Measurements from ENCODE around the gene ARHGAP6. TPM values are rescaled to one million over a fixed set of nuclear protein-coding genes. Genes with fewer than 3 reads are reported as not detected.
"Not testable (repeated sequence)": the region's sequence is repeated elsewhere in the genome, so short reads cannot be mapped to it uniquely, and the experiment has no call there.

Gene ARHGAP6
- total RNA-seq, 1 experiment from 2014 or later: not detected

DNA sequence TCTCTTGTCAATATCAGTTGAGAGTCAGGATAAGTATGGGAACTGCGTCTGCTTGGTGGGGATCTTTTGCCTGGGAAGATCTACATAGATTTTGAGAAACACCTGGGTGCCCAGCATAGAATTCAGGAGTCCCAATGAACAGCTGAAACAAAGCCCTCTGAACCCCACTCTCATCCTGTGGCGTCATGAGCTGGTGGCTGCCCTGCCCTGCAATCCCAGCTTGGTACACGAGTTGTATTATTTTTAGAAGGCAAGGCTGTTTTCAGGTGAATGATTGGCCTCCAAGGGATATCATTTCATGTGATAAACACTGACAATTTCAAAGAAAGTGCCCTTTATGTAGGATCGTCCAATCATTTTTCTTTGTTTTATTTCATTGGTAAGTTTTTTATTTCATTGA, 493.8 kb downstream of the ARHGAP6 start:
- in situ Hi-C loops (cut with HindIII; ENCODE audit: low sequenced_read_pairs): no loop called here
- no peak for DNase-seq (ENCODE audit: low spot score)

DNA sequence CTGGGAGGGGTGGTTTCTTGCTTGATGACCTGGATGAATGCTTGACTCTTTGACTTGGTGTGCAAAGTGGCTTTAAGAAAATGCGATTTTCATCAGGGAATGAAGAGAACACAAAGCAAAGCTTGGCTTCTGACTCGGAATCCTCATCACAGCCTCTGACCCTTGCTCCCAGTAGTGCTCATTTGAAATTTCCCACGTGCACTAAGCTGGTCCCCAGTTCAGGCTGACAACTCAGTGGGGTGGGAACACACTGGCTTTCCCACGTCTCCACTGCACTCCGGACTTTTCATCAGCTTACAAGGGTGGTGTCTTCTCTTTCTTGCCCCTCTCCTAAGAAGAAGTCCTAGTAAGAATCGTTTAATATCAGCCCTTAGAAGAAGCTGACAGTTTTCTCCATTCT, 501.3 kb downstream of the ARHGAP6 start:
- in situ Hi-C loops (cut with HindIII; ENCODE audit: low sequenced_read_pairs): no loop called here
- DNase-seq (ENCODE audit: low spot score): no peak

DNA sequence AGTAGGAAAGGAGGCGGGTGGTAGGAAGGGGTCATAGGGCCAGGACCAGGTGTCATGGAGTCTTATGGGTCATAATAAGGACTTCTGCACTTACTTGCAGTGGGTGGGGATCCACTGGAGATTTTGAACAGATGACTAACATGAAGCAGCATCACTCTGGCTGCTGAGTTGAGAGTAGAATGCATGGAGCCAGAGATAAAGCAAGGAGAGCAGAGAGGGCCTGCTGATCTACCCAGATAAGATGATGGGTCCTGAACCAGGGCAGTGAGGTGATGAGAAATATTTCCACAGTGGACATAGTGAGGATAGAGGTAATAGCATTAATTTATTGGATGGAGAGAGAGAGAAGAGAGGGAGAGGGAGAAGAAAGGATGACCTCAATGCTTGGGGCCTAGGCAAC, 506.6 kb downstream of the ARHGAP6 start:
- in situ Hi-C loops (cut with HindIII; ENCODE audit: low sequenced_read_pairs): no loop called here
- DNase-seq (ENCODE audit: low spot score): no peak

DNA sequence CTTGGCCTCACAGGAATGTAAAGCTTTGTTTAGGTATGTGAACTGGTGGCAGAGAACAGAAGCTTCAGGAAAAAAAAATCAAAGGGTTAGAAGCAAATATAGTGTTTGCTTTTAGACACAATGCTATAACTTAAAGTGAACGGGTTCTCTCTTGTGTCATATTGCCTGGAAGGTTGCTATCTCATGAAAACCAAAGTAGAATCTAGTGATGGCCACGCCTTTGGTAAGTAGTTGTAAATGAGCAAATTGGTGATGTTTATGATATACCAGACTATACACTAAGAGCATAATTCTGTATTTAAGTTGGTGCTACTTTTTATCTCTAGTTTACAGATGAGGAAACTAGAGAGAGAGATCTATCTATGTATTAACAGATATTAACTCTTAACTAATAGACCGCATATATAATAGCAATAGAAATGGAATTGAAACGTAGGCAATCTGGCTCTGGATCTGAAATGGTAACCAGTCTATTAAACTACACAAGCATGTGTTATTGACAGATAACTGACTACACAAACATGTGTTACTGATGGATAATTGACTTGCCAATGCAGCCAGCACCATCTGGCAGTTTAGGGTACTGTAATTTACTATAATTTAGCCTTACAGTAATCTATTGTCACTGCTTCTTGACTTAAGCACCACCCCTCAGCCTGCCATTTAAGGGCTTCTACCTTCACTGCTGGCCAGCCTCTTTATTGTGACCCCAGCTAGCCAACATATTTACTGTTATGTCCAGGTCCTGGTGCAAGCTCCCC, 513.7 kb downstream of the ARHGAP6 start:
- in situ Hi-C loops (cut with HindIII; ENCODE audit: low sequenced_read_pairs): no loop called here
- DNase-seq (ENCODE audit: low spot score): no peak

DNA sequence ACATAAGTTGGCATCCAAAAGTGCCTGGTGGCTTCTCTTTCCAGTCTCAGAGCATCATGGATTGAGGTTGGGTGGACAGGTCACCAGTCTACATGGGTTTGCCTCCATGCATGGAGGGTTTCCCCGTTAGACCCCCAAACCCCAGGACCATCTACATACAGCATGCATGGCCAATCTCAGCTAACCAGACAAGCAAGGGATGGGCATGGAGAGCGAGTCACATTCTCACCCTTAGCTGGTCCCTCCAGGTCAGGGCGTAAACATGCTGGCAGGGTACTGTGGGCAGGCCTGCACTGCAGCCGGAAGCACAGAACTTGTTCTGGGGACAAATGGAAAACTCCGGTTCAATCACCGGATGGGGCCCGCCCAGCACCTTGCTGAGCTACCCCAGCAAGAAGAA, 517.3 kb downstream of the ARHGAP6 start:
- in situ Hi-C loops (cut with HindIII; ENCODE audit: low sequenced_read_pairs): no loop called here
- no peak for DNase-seq (ENCODE audit: low spot score)

DNA sequence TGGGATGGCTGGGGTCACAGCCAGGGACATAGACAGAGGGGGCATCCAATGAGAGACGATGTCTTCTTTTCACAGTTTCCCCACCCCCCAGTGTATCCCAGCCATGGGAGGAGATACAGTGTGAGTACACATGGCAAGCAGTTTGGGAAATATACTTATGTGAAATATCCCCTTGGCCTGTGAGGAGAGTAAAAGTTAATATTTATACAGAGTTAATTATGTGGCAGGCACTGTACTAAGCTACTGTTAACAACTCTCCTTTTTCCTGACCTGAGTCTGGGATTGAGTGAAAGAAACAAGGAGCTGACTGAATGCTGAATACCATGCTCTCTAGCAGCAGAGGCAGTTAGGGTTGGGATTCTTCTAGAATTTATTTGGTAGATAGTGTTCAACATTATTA, 519.3 kb downstream of the ARHGAP6 start:
- in situ Hi-C loops (cut with HindIII; ENCODE audit: low sequenced_read_pairs): no loop called here
- DNase-seq (ENCODE audit: low spot score): no peak

DNA sequence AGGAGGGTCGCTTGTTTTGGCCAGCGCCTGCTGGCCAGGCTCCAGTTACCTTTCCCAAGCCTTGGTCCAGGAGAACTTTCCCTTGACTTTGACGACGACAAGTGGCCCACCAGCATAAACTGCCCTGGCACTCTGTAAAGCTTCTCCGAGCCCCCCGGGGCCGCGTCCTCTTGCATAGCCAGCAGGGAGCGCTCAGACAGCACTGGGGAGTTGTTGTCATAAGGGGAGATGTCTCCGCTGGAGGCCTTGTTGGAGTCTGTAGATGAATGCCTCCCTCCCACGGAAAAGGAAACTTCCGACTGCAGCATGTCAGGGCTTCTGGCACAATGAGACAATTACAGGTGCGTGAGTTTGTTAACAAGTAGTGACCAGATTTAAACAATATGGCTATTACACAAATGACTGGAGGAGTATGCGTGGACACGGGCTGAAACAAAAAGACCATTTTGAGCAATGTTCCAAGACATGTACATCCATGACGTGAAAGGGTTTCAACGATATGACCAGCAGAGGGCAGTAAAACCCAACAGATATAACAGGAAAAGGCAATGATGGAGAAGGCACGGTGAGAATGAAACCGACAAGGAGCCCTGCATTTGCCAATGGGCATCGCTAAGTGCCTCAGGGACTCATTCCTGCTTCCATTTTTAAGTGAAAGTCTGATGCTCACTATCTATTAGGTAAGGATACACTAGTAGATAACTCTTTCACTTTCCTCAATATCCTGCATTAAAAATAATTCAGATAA, 521.6 kb downstream of the ARHGAP6 start:
- in situ Hi-C loops (cut with HindIII; ENCODE audit: low sequenced_read_pairs): no loop called here
- peak; percentile 76 for DNase-seq (ENCODE audit: low spot score)

DNA sequence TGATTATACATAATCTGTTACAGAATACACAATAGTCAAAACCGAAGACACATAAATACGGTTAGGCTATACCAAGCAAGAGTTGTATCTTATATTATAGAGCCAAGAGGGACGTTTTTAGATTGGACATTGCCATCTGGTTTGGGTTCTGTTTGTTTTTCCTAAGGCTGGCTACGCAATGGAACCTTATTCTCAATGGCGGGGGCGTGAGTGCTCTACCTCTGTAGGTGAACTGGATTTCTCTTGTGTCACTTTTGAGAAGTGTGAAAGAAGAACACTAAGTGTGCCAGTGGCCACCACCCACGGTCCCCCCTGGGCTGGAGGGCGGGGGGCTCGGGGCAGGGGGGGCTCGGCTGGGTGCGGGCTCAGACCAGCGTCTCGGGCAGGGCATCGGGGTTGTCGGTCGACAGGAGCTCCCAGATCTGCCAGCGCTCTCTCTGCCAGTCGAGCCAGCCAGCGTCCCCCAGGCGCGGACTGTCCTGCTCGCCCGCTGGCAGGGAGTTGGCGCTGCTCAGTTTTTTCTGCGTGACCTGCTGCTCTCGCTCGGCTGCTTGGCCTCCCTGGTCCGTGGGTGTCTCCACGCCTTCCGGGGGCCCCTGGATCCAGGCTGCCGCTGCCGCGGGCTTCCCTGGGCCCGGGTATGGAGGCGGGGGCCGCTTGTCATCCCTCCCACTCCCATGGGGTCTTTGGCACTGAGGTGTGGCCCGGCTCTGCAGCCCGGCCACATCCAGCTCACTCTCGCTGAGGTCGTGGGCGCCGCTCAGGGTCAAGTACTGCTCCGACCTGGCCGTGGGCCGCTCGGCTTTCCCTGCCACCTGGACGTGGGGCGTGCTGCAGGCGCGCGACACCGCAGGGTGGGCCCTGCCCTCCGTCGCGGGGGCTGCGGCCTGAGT, 527.0 kb downstream of the ARHGAP6 start:
- DNase-seq (ENCODE audit: low spot score): peak; percentile 13
- in situ Hi-C loops (cut with HindIII; ENCODE audit: low sequenced_read_pairs): no loop called here

DNA sequence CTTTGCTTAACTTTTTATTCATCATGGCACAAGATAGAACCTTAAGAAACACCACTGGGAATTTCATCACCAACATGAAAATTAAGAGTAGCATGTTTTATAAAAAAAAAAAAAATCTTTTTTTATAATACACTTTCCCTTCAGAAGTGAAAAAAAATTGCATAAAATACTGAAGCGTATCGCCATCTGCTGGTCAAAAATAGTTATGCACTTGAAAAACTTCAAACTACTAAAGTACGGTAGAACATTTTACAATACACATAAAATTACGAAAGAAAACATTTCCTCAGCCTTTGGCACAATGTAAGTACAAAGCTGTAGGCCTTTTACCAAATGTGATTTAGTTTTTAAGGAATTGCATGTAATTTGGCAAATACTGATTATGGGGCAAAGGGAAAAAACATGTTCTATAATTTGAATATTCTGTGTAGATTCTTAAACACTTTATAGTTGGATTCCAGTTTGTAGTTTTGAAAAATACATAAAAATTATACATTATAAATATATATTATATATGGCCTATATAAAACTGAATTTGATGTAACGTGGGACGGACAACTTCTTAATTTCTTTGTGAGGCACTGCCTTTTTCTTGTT, 528.1 kb downstream of the ARHGAP6 start:
- peak; percentile 27 for DNase-seq (ENCODE audit: low spot score)

DNA sequence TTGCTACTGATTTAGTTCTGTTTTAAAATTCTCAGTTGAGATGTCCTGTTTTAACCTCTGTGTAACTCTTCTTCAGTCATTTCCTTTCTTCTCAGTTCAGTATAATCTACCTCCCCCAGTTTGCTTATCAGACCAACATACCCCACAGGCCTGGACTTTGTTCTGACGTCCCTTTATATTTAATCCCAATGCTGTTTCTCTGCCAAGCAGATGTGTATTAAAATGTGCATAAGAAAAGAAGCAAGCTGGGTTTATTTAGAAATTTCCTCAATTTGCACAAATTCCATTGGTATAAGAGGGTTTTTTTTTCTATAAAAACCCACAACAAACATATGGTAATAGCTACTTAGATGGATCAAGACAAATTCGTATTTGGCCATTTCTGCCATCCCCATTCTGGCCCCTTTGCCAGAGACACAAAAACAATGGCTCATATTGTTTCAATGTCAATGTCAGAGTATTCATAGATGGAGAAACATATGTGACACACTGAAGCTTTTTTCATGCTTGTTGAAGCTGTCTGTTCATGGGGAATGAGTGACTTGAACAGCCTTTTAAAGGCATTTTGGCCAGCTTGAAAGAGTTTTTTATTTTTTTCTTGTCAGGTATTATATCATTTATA, 530.0 kb downstream of the ARHGAP6 start:
- DNase-seq (ENCODE audit: low spot score): no peak
- in situ Hi-C loops (cut with HindIII; ENCODE audit: low sequenced_read_pairs): no loop called here

More for the DNA sequence above, 528.1 kb downstream of the ARHGAP6 start:
- in situ Hi-C loops (cut with HindIII; ENCODE audit: low sequenced_read_pairs): no loop called here

DNA sequence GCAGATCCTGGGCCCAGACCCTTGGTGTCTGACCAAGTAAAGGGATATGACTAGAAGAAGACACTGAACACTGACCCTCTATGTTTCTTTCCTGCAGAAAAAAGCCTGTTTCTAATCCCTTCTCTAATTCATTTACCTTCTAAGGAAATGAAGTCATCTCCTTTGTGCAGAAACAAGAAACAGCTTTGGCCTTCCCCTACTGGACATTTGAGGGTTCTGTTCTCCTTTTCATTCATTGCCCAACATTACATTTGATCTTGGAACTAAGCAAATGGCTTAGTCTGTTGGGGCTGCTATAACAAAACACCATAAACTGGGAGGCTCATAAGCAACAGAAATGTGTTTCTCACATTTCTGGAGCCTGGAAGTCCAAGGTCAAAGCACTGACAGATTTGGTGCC, 534.6 kb downstream of the ARHGAP6 start:
- in situ Hi-C loops (cut with HindIII; ENCODE audit: low sequenced_read_pairs): no loop called here
- DNase-seq (ENCODE audit: low spot score): no peak

DNA sequence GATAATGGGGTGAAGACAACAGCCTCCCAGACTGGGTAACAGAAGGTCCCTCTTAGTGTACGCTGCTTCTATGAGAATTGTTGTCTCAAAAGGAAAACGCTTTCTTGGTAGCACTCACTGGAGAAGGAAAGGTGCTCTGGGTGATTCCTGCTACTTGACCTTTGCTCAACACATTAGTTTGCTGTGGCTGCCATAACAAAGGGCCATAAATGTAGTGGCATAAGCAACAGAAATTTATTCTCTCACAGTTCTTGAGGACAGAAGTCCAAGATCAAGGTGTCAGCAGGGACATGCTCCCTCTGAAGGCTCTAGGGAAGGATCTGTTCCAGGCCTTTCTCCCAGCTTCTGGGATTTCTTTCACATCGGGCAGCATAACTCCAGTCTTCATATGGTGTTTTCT, 535.6 kb downstream of the ARHGAP6 start:
- in situ Hi-C loops (cut with HindIII; ENCODE audit: low sequenced_read_pairs): no loop called here
- no peak for DNase-seq (ENCODE audit: low spot score)

DNA sequence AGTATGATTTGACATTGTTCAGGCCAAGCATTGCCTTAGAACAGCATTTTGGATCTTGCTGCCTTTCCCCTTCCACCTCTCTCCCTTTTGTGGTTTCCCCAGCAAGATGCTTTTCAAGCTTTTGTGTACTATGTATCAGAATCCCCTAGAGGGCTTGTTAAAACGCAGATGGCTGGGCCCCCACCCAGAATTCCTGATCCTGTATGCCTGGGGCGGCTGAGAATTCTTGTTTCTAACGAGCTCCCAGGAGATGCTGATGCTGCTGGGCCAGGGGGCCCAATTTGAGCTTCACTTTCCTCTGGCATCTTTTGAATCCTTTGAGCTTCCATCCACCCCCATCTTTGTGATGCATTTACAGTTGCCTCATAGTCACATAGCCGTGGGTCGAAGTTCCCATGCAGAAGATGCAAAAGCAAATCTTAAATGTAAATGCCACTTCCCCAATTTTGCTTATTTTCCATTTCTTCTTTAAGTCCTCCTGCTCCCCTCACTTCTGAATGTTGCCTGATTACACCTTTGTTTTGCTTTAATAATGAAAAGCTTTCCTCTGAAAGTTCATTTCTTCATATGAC, 536.1 kb downstream of the ARHGAP6 start:
- in situ Hi-C loops (cut with HindIII; ENCODE audit: low sequenced_read_pairs): no loop called here
- DNase-seq (ENCODE audit: low spot score): no peak

DNA sequence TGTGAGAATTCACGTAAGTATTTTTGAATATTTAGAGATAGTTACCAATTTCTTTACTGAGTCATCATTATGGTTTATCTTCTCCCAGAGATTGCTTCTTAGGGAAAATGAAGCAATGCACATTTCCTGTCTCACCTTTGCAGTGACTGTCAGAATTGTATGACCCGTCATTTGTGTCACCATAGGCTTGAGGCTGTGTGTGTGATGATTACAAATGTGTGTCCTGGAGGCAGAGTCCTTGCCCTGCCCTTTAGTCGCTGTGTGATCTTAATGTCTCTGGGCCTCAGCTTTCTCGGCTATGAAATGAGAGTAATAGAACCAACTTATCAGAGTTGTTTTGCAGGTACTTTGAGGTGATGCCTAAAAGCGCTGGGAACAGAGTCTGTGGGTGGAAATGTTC, 540.7 kb downstream of the ARHGAP6 start:
- in situ Hi-C loops (cut with HindIII; ENCODE audit: low sequenced_read_pairs): no loop called here
- no peak for DNase-seq (ENCODE audit: low spot score)

DNA sequence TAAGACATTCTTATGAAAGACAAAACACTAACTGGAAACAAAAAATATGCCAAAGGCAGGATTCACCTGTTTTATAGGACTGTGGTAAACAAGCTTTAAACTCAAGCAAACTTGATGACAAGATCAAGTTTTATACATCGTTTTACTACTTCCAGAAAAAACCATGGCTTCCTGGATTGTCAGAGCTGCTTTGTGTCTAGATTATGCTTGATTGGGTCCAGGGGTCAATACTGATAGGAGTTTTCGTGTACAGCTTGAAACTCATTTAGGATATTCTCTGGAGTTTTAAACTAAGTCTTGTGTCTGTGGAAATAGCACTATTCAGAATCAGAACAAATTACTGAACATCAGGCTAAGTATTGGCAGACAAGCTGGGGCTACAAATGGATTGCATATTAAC, 541.6 kb downstream of the ARHGAP6 start:
- in situ Hi-C loops (cut with HindIII; ENCODE audit: low sequenced_read_pairs): no loop called here
- no peak for DNase-seq (ENCODE audit: low spot score)

DNA sequence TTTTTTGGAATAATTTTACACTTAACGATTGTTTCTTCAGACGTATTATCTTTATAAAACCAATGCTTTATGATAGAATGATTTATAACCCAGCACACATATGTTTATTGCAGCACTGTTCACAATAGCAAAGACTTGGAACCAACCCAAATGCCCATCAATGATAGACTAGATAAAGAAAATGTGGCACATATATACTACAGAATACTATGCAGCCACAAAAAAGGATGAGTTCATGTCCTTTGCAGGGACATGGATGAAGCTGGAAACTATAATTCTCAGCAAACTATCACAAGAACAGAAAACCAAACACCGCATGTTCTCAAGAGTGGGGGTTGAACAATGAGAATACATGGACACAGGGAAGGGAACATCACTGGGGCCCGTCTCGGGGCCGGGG, 542.6 kb downstream of the ARHGAP6 start:
- in situ Hi-C loops (cut with HindIII; ENCODE audit: low sequenced_read_pairs); DNase-seq (ENCODE audit: low spot score): not testable (repeated sequence)

DNA sequence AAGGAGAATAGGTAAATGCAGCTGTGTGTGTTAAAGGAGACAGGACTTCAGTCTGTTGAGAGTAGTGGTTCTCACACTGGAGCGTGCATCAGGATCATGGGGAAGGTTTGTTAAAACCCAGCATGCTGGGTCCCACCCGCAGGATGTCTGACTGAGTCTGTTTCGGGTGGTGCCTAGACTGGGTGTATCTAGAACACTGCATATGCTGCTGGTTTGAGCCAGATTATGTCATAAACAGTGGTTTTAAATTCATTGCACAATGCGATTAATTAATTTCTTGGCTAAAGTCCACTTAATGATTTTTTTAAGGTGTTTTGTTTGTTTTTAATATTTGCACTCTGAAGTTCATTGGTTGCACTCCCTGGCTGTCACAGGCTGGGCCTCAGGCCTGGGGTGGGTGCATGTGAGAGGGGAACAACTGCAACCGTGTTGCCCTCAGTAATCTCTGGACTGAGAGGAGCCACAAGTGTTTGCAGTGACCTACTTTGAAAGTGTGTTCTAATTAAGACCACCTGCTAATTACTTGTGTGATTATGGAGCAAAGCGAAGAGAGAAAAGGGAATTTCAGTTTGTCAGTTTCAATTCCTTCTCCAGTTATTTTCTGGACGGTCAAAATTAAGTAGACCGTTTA, 546.3 kb downstream of the ARHGAP6 start:
- in situ Hi-C loops (cut with HindIII; ENCODE audit: low sequenced_read_pairs): no loop called here
- no peak for DNase-seq (ENCODE audit: low spot score)

DNA sequence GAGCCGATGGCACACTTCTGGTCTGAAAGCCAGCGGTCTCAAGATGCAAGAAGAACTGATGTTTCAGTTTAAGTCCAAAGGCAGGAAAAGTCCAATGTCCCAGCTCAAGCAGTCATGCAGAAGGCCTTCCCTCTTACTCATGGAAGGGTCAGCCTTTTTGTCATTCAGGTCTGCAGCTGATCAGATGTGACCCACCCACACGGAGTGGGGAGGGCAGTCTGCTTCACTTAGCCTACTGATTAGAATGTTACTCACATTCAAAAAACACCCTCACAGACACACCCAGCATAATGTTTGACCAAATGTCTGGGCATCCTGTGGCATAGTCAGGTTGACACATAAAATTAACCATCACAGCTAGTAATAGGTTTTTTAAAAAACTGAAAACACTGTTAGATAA, 548.0 kb downstream of the ARHGAP6 start:
- no peak for DNase-seq (ENCODE audit: low spot score)
- in situ Hi-C loops (cut with HindIII; ENCODE audit: low sequenced_read_pairs): no loop called here
